GM08714 (cell line): ENCODE results near the gene BMX.

Source experiments
- H3K4me3 ChIP-seq: fragments of 200-500 bp; sonication (Bioruptor generic); 2 replicates; pipeline ENCODE4 v1.5.1; 2014; ENCODE audit warnings: mild to moderate bottlenecking, low read length, inconsistent platforms
- ZNF274 ChIP-seq: IDR thresholded peaks from 2 replicates; pipeline ENCODE4 v1.6.1; 2012; ENCODE audit warnings: mild to moderate bottlenecking, low read depth, low read length

The BMX gene

DNA sequence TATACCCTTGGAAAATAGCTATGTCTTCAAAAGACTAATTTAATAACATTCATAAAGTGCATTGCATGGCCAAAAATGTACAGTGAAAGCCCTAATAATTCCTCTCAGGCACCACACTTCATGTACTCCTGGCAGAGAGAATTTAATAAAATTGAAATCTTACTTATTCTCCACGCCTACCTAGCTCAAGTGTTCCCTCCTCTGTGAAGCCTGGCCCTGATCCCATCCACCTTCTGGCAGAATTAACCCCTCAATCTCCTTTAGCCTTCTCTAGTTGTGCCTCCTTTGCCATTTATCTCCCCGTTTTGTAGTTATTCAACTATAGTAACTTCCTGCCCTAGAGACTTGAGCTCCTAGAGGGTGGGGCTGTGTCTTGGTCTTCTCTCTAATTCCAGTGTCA, 73.4 kb downstream of the BMX start:
- no peak for TF ChIP-seq ZNF274
- no peak overlapping the region for H3K4me3 ChIP-seq

DNA sequence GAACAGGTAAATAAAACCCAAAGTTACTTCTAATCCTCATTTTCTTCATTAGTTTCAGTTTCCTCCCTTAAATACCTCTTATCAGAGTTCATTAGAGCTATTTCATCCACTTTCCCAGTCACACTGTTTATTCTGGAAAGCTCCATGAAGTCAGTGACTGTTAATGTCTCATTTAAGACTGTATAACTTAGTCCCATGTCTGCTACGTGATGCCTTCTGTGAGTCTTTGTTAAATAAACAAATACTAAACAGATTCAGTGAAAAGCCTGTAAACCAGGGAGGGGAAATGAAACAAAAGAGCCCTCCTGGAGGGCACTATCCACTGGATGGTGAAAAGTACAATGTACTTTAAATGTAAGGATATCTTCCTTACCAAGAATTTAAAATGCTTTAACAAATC, 75.4 kb downstream of the BMX start:
- TF ChIP-seq ZNF274: no peak
- H3K4me3 ChIP-seq: no peak overlapping the region

DNA sequence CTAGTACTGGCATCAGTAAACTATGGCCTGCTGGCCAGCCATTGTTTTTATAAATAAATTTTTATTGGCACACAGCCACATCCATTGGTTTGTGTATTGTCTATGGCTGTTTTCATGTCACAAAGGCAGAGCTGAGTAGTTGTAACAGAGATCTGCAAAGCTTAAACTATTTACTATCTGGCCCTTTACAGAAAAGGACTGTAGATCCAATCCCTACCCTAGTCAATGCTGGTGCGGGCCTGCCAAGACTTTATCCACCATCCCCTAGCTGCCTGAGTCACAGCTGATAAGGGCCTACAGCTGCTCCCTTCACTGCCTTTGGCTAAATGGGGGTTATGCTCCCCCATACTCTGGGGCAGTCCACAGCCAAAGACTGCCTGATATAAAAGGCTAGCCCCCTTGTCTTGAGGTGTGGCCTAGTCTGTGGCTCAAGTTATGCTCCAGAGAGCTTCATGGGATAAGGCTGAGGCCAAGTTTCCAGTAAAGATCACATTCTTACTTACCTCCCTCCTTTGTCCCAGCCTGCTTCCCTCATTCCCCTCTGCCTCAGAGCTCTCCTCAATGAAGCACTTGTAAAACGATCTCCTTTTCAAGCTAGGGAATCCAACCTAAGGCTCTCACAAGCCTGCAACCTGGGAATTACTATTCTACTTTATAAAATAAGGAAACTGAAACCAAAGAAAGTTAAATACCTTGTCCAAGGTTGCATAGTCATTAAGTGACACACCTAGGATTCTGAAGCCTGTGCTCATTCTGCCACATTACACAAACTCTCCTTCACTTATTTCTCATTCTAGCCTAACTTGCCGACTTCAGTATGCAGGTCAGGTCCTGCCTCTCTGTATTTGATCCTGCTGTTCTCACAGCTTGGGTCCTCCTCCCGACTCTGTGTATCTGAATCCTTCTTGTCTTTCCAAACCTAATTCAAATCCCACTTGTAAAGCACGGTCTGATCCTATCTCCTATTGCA, 79.5 kb downstream of the BMX start:
- TF ChIP-seq ZNF274: no peak
- H3K4me3 ChIP-seq: no peak overlapping the region

DNA sequence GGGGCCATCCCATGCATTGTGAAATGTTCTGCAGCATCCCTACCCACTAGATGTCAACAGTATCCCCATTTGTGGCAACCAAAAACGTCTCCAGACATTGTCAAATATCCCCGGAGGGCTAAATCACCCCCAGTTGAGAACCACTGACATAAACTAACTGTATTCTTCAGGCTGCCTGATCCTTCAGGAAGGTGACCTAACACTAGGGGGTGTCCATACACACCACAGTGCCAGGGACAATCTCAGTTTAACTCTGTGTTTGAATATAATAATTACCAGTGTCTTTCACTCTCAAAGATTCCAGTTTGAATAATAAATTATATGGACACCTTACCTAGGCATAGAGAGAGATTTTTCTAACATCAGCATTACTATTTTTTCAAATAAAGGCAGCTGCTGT, 93.8 kb downstream of the BMX start:
- TF ChIP-seq ZNF274: no peak
- no peak overlapping the region for H3K4me3 ChIP-seq

DNA sequence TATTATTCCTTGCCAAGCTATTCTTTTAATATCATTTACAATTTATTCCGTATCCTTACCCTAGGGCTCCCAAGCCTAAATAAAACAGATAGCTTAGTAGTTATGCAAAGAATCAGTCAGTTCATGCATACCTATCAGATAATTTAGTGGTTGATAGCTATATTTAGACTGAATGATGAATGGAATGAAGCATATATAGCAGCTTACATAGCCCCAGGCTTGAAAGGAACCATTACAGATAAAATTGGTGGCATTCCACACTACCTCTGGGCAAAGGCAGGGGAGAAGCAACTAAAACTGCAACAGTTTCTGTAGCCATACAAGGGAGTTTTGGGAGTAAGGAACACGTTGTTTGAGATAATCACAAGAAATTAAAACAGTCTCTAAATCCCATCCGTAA, 97.4 kb downstream of the BMX start:
- TF ChIP-seq ZNF274: no peak
- no peak overlapping the region for H3K4me3 ChIP-seq

DNA sequence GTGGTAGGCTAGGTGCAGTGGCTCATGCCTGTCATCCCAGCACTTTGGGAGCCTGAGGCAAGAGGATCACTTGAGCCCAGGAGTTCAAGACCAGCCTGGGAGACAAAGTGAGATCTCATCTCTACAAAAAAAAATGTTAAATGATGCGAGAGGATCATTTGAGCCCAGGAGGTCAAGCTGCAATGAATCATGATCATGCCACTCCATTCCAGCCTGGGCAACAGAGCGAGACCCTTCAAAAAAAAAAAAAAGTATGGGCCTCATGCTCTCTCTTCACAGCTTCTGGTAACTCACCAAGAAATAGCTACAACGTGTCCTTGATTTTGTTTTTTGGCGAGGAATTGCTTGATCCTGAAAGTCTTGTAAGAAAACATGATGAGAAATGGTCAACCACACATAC, 98.9 kb downstream of the BMX start:
- no peak for TF ChIP-seq ZNF274
- no peak overlapping the region for H3K4me3 ChIP-seq

DNA sequence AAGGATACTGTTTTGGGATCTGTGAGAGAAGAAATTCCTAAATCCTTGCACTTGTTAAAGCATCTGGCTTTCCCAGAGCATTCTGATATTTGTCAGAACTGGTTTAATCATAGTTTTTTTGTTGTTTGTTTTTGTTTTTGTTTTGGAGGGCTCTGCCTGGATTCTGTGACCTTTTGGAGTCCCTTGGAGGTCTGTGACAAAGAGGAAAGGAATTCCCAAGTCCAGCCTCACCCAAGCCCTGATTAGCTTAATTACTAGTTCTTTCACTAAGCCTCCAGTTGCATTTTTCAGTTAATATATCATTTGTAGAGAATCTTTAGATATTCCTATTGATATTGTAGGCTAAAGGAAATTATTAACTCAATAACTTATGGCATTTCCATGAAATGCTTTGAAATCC, 99.4 kb downstream of the BMX start:
- H3K4me3 ChIP-seq: no peak overlapping the region
- TF ChIP-seq ZNF274: no peak

DNA sequence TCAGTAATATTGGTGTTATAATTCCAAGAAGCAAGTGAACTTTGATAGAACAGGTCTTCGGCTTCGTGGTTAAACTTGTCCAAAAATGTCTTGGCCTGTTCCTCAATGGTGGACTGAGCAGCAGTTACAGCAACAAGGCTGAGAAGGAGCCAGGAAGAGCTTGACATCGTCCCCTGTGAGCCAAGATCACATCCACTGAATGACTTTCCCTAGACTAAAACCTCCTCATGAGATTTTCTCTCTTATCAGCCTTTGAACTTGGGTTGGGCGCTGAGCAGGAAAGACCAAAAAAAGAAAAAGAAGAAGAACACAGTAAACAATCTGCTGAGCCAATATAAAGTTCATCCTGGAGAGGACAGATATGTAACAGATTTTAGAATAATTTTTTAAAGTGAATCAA, 100.1 kb downstream of the BMX start, which contains the start of gene ACE2:
ACE2 (minus strand) TSS at position 216 of the 400 bp plus-strand sequence; CDS start at position 167, 49 bp downstream.
- TF ChIP-seq ZNF274: no peak
- no peak within 1 kb of the TSS for H3K4me3 ChIP-seq

DNA sequence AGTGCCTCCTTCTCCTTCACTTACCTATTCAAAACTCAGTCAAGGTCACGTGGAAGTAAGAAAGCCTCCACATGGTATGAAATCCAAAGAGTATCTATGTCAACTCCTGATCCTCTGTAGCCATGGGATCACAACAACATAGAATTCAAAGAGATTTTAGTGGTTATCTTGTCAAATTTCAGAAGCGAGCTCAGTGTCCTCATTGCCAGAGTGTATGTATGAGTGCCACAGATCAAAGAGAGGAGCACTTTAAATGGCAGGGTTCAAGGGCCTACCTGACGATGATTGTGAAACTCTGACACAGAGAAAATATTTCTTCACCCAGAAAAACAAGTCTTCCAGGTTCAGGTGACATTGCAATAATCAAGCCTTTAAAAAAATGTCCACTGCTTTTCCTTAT, 101.3 kb downstream of the BMX start:
- TF ChIP-seq ZNF274: no peak
- no peak overlapping the region for H3K4me3 ChIP-seq

DNA sequence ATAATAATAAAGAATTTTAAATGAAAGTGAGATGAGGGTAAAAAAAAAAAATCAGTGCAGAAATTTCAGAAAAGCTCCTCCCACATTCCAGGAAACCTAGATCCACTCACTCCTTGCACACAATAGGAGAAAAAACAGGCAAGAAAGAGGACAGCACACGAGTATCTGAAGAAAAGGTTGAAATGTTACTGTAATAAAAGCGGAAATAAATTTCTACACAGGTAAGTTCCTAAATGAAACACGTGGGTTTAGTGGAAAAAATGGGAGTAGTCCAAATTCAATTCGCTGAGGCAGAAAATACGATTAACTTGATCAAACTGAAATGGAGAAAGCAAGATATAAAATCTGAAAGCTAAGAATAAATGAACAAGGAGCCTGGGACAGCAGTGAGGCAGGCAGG, 102.2 kb downstream of the BMX start:
- no peak overlapping the region for H3K4me3 ChIP-seq
- TF ChIP-seq ZNF274: no peak

DNA sequence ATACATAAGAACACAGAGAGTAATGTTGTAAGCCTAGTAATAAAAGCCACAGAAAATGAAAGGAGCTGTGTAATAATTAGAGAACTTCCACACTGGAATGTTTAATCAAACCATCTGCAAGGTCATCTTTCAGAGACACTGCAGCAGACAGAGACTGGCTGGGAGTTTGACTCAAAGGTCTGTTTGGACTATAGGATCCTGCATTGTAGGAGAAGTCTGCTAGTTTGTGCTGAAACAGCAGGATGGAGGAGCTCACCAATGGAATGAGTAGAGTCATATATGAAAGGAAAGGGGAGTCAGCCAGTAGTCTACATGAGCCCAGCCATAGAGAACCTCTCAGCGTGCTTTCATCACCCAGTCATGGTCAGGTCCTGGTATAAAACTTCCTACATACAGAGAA, 104.6 kb downstream of the BMX start:
- no peak overlapping the region for H3K4me3 ChIP-seq
- no peak for TF ChIP-seq ZNF274
